Activated T-helper 1 cell treated with Interleukin-2 at 50 U/mL for 16 hours (primary cell): ENCODE measurements around the gene FAR2.

Experiments used
- DNase-seq: peaks from one replicate; pipeline ENCODE4 v3.0.0-alpha.2; 2020; ENCODE audit warnings: low read depth

The FAR2 gene

DNA sequence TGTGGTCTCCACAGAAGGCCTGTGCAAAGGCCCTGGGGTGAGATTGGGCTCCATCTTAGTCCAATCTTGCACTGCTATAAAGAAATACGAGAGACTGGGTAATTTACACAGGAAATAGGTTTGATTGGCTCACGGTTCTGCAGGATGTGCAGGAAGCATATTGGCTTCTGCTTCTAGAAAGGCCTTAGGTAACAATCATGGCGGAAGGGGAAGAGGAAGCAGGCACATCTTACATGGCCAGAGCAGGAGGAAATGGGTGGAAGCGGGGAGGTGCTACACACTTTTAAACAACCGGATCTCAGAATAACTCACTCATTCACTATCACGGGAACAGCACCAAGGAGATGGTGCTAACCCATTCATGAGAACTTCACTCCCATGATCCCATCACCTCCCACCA is 55.4 kb downstream of the FAR2 start:
- no peak for DNase-seq

- DNase-seq, result no peak
Measured at GRCh38 chr12:29207120-29207519, 58.0 kb downstream of the FAR2 start.

DNA sequence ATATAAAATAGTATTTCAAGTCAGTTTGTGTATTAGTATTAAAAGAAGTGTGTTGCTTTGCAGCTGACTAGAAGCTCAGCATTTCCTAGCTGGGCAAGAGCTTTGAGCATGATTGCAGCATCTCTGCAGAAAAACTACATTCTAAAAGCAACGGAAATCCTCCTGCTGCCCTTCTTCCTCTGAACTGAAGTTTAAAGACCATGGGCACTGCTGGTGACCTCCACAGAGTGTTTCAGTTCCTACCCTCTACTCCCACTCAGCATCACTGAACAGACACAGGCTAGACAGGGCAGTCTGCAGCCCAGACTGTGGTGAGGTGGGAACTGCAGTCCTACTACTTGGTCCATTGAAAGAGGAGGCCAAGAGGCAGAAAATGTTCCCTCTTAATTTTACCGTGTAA is 59.0 kb downstream of the FAR2 start:
- DNase-seq, result no peak

DNA sequence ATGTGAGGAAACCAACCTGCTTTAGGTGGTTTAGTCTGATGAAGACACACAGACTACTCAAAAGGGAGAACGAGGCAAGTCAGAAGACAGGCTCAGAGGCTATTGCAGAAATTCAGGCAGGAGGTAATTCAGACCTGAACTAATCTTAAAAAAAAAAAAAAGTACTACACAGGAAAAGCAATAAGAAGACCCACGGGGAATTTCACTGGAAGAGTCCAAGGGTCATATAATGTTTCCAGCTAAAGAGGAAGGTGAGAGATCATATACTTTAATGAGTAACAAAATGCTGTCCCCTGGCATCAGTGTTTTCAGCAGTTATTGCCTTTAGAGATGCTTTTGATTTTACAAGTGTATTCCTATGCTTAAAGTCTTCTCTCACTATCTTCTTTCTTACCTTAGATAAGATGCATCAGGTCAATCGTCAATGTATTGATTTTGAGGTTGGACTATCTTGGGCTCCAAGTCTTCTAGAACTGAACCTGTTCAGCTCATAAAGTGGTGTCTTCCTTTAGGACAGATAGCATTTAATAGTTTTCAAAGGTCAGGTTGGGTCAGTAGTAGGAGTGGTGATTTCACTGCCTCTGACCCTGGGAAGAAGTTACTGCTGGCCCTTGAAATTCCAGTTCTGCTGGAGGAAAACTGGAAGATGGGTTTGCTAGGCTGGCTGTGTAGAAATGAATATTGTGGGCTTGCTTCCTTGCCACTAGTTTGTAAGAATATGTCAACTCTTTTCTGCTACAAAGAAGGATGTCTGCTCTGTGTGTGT is 60.0 kb downstream of the FAR2 start:
- no peak for DNase-seq

GRCh38 chr12:29211696-29212095 is 62.6 kb downstream of the FAR2 start:
- DNase-seq, result no peak

- DNase-seq, result no peak
Measured at GRCh38 chr12:29212682-29213403, 63.8 kb downstream of the FAR2 start.

DNA sequence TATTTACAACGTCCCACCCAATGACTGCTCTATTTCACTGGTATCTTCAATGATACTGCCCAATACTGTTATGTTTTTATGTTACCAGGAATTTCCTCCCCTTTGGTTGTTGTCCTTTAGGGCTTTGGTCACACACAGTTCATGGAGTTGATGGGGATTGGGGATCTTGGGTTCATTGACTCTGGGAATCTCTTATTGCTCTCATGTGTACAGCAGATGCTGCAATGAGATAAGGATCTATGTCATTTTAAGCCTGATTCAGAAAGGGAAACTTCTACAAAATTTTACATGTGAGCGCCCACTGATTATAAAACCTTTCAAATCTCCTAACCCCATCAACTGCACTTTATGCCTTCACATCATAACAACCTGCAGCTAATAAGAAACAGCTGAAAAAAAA is 67.2 kb downstream of the FAR2 start:
- no peak for DNase-seq

- no peak for DNase-seq
Measured at GRCh38 chr12:29216797-29217575, 67.9 kb downstream of the FAR2 start.

GRCh38 chr12:29220632-29221336 is 71.7 kb downstream of the FAR2 start:
- no peak for DNase-seq

GRCh38 chr12:29222200-29222599 is 73.1 kb downstream of the FAR2 start:
- no peak for DNase-seq

DNA sequence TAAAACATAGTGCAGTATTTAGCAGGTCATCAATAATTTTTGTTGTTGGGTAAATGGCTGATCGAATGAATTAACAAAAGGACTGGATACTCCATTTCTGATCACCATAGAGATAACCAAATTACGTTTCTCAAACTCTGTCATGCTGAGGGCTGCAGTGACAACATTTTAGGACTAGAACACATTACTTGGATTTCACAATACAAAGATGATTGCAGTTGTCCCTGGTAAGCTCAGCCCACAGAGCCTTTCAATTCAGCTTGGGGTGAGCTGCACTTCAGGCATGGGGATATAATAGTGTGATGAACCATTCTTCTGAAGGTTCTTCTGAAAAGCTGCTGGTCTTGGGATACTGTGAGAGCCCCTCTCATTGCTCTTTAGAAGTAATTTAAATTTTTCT is 74.3 kb downstream of the FAR2 start:
- DNase-seq, result no peak

GRCh38 chr12:29223956-29224543 is 75.0 kb downstream of the FAR2 start:
- no peak for DNase-seq

GRCh38 chr12:29224572-29224971 is 75.5 kb downstream of the FAR2 start:
- no peak for DNase-seq

- no peak for DNase-seq
Measured at GRCh38 chr12:29225834-29226233, 76.8 kb downstream of the FAR2 start.

- DNase-seq, result no peak
Measured at GRCh38 chr12:29226616-29227015, 77.5 kb downstream of the FAR2 start.

DNA sequence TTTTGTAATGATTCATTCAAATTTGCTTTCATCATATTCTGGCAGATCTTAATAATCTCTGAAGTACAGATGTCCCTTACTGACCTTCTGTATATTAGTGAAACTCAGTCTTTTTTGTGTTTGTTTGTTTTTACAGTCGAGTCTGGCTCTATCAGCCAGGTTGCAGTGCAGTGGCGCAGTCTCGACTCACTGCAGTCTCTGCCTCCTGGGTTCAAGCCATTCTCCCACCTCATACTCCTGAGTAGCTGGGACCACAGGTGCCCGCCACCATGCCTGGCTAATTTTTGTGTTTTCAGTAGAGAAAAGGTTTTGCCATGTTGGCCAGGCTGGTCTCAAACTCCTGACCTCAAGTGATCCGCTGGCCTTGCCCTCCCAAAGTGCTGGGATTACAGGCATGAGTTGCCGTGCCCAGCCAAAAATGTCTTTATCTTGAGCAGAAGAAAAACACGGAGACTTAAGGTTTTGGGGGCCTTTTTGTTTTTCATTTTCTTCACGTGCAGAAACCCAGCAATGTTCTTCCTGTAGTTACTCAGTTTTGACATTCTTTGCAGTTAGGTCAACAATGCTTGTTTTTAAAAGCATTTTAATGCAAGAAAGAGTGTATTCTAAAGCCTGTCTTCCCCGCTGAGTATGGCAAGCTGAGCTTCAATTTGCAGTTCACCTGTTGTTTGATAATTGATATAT is 79.5 kb downstream of the FAR2 start:
- DNase-seq, result no peak

GRCh38 chr12:29229158-29229505 is 80.1 kb downstream of the FAR2 start:
- DNase-seq, result no peak

DNA sequence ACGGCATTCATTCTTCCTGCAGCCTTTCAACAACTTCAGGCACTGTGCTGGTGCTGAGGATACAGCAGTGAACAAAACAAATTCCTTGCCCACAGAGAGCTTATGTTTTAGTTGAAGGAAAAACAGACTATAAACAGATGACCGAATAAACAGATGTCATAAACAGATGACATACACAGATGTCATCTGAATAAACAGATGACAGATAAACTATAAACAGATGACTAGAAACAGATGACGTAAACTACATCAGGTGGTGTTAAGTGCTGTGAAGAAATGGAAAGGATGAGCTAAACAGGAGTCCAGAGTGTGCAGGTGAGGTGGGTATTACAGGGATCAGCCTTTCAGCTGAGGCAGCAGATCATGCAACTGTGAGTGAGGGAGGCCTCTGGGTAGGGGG is 80.9 kb downstream of the FAR2 start:
- no peak for DNase-seq

- no peak for DNase-seq
Measured at GRCh38 chr12:29230800-29231560, 81.9 kb downstream of the FAR2 start.

DNA sequence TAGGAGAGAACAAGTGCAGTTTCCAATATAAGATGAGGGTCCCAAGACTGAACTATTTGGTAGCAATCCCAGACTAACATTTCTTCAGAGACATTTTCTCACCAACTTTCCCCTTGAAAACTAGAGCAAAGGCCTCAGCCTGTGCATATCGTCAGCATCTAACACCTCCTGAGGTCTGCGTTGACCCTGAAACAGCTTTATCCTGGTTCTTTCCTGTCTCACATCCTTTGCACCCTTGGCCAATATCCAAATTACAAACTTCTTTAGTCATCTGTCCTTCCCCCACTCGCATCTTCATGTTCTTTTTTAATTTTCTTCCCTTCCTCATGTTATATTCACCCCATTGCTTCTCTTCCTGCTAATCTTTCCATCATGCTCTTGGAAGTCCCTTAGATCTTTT is 83.0 kb downstream of the FAR2 start:
- DNase-seq, result no peak

DNA sequence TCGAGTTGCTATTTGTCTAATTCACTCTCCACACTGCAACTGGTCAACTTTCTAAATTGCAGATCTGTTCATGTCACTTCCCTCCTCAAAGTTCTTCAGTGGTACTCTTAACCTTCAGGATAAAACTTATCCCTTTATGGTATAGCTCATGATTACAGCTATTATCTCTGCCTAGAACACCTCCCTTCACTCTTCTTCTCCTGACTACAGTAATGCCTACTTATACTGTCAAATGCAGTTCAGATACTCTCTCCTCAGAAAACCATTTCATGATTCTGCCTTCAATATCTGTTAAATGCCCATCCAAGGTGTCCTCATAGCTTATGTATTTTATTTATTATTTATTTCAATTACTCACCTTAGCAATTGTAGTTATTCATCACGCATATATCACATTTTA is 85.5 kb downstream of the FAR2 start:
- DNase-seq, result no peak
